ENCODE measurements around the gene GP1BB.

GRCh38 chr22:19674129-19674928 lies 49.0 kb upstream of the GP1BB start:
- TF ChIP-seq CTCF (IDR thresholded peaks at IDR 0.05): no peak
- no peak for TF ChIP-seq USF2 (CRISPR knock-in tag; IDR thresholded peaks at IDR 0.05)
- no peak for TF ChIP-seq RELA (CRISPR knock-in tag; IDR thresholded peaks at IDR 0.05; ENCODE audit: borderline replicate concordance)
- no peak for TF ChIP-seq ZNF219 (CRISPR knock-in tag; IDR thresholded peaks at IDR 0.05; ENCODE audit: borderline replicate concordance)
- no peak for TF ChIP-seq NFE2L1 (CRISPR knock-in tag; IDR thresholded peaks at IDR 0.05)
- TF ChIP-seq ZNF232 (CRISPR knock-in tag; IDR thresholded peaks at IDR 0.05): no peak
- TF ChIP-seq PRDM15 (CRISPR knock-in tag; IDR thresholded peaks at IDR 0.05): no peak
- TF ChIP-seq FOXK1 (CRISPR knock-in tag; IDR thresholded peaks at IDR 0.05): no peak

Measured in WTC11 (cell line).